Neuronal stem cell (in vitro differentiated cells): ENCODE results near the gene ENPP1.

Experiments used
- DNase-seq: peaks from one replicate; pipeline ENCODE4 v3.0.0-alpha.2; 2013; ENCODE audit warnings: low spot score
- H2AFZ ChIP-seq: one replicate; pipeline ENCODE4 v1.6.1; 2013; ENCODE audit warnings: mild to moderate bottlenecking, low read length, inconsistent platforms
- H2AK5ac ChIP-seq: 2 replicates; pipeline ENCODE4 v1.6.1; 2013; ENCODE audit warnings: low read depth, mild to moderate bottlenecking, inconsistent platforms, low read length, moderate library complexity, mixed read lengths
- H2BK120ac ChIP-seq: 2 replicates; pipeline ENCODE4 v1.6.1; 2013; ENCODE audit warnings: low read depth, mild to moderate bottlenecking, inconsistent platforms, low read length, moderate library complexity, mixed read lengths
- H2BK12ac ChIP-seq: one replicate; pipeline ENCODE4 v1.6.1; 2013; ENCODE audit warnings: low read length, inconsistent platforms
- H2BK15ac ChIP-seq: 2 replicates; pipeline ENCODE4 v1.6.1; 2013; ENCODE audit warnings: mild to moderate bottlenecking, low read length, inconsistent platforms, mixed read lengths
- H2BK5ac ChIP-seq: one replicate; pipeline ENCODE4 v1.6.1; 2013; ENCODE audit warnings: inconsistent platforms, mild to moderate bottlenecking, low read length, moderate library complexity
- H3K14ac ChIP-seq: one replicate; pipeline ENCODE4 v1.6.1; 2013; ENCODE audit warnings: low read length, inconsistent platforms
- H3K18ac ChIP-seq: 2 replicates; pipeline ENCODE4 v1.6.1; 2013; ENCODE audit warnings: low read length, inconsistent platforms
- H3K23ac ChIP-seq: 2 replicates; pipeline ENCODE4 v1.6.1; 2013; ENCODE audit warnings: low read depth, mild to moderate bottlenecking, mixed read lengths, low read length, inconsistent platforms; ENCODE audit not compliant: poor library complexity
- H3K27ac ChIP-seq: replicated peaks from 3 replicates; pipeline ENCODE4 v1.5.1; 2013; ENCODE audit warnings: low read length, inconsistent platforms
- H3K27me3 ChIP-seq, 3 experiments: 2 replicates each; pipeline ENCODE4 v1.6.1; 2013; ENCODE audit warnings: low read length in 3 of 3, mild to moderate bottlenecking in 2 of 3, inconsistent platforms in 1 of 3, low read depth in 1 of 3, mixed read lengths in 1 of 3, moderate library complexity in 1 of 3; ENCODE audit not compliant: control insufficient read depth in 3 of 3, insufficient read depth in 3 of 3
- H3K36me3 ChIP-seq, 2 donors: replicated peaks in 1 of 2; 2 replicates each; pipeline ENCODE4 v1.6.1; 2013; ENCODE audit warnings: low read length in 2 of 2; ENCODE audit not compliant: control insufficient read depth in 2 of 2, insufficient read depth in 2 of 2
- H3K4ac ChIP-seq: 2 replicates; pipeline ENCODE4 v1.6.1; 2013; ENCODE audit warnings: inconsistent platforms, mild to moderate bottlenecking, low read length, moderate library complexity
- H3K4me1 ChIP-seq, 2 donors: 1 replicate in 1 of 2; 2 replicates in 1 of 2; pipeline ENCODE4 v1.6.1; 2013; ENCODE audit warnings: low read length in 2 of 2, low read depth in 1 of 2; ENCODE audit not compliant: control insufficient read depth in 2 of 2, insufficient read depth in 1 of 2
- H3K4me2 ChIP-seq: one replicate; pipeline ENCODE4 v1.6.1; 2013; ENCODE audit warnings: mild to moderate bottlenecking, low read length, inconsistent platforms; ENCODE audit not compliant: insufficient read depth, poor library complexity, severe bottlenecking
- H3K4me3 ChIP-seq, 2 donors: 2 replicates each; pipeline ENCODE4 v1.5.1; 2013; ENCODE audit warnings: low read length in 2 of 2, mild to moderate bottlenecking in 2 of 2, inconsistent platforms in 1 of 2, moderate library complexity in 1 of 2
- H3K79me1 ChIP-seq: one replicate; pipeline ENCODE4 v1.6.1; 2013; ENCODE audit warnings: low read depth, mild to moderate bottlenecking, inconsistent platforms, low read length, moderate library complexity
- H3K9ac ChIP-seq: one replicate; pipeline ENCODE4 v1.6.1; 2013; ENCODE audit warnings: mild to moderate bottlenecking, low read depth, low read length, inconsistent platforms; ENCODE audit not compliant: poor library complexity
- H3K9me3 ChIP-seq, 2 donors: replicated peaks in 1 of 2; 2 replicates each; pipeline versions ENCODE3 to v1.6.1; 2013; ENCODE audit warnings: low read length in 2 of 2, mild to moderate bottlenecking in 2 of 2, inconsistent platforms in 1 of 2, low read depth in 1 of 2, mixed read lengths in 1 of 2, moderate library complexity in 1 of 2; ENCODE audit not compliant: control insufficient read depth in 2 of 2, insufficient read depth in 1 of 2
- H4K8ac ChIP-seq: one replicate; pipeline ENCODE4 v1.6.1; 2013; ENCODE audit warnings: low read depth, mild to moderate bottlenecking, inconsistent platforms, low read length, moderate library complexity
- H4K91ac ChIP-seq: one replicate; pipeline ENCODE4 v1.6.1; 2013; ENCODE audit warnings: low read length, low read depth, mild to moderate bottlenecking, inconsistent platforms; ENCODE audit not compliant: poor library complexity
- WGBS, 2 donors: extraction: QIAGEN DNeasy Blood & Tissue Kit; methylation state at CpG; one replicate each; pipeline ENCODE4 v1.1.7; 2013; ENCODE audit warnings: missing lambda C conversion rate in 2 of 2, mixed read lengths in 1 of 2; ENCODE audit not compliant: insufficient read length in 2 of 2, insufficient replicate concordance in 1 of 2; ENCODE audit errors: extremely low coverage in 2 of 2; 5-methylcytosine and 5-hydroxymethylcytosine counted together

The ENPP1 gene

DNA sequence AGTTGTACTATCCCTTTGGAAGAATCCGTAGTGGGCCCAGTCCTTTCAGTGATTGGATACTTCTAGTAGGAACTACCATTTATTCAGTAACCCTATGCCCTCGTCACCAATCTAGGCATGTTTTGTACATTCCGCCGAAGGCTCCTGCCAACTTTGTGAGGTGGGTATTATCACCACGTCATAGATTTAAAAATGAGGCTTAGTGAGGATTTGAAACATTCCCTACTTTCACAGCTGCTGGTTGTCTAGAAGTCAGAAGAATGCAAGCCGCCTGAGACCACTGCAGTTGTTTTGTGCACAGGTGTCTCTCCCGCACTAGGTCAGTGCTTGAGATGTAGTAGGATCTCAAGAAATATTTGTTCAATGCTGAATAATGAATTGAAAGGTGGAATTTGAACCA, 32.6 kb downstream of the ENPP1 start:
- no peak overlapping the region for H3K18ac ChIP-seq
- no peak overlapping the region for H3K9ac ChIP-seq
- H3K4me1 ChIP-seq: peaks cover 0 to 6% of the 10 kb centered on the region in 2 donors
- H2BK15ac ChIP-seq: no peak overlapping the region
- no peak overlapping the region for H2AFZ ChIP-seq
- no peak overlapping the region for H4K8ac ChIP-seq
- H2AK5ac ChIP-seq: no peak overlapping the region
- no peaks in the 10 kb centered on the region for H3K36me3 ChIP-seq
- H3K4me3 ChIP-seq: no peak overlapping the region
- no peaks in the 10 kb centered on the region for H3K79me1 ChIP-seq
- no CpG with 5 or more reads among the region's 7 CpGs for WGBS, 2 donors
- H3K14ac ChIP-seq: no peak overlapping the region
- no peak overlapping the region for H3K4ac ChIP-seq
- no peak overlapping the region for H3K27ac ChIP-seq
- no peak overlapping the region for H4K91ac ChIP-seq
- no peaks in the 10 kb centered on the region for H3K9me3 ChIP-seq
- peaks cover 0 to 5% (median 0%) of the 10 kb centered on the region in 3 experiments for H3K27me3 ChIP-seq
- H2BK120ac ChIP-seq: no peak overlapping the region
- no peak overlapping the region for H2BK12ac ChIP-seq
- no peak overlapping the region for H2BK5ac ChIP-seq
- no peak overlapping the region for H3K23ac ChIP-seq
- no peak for DNase-seq
- no peak overlapping the region for H3K4me2 ChIP-seq

DNA sequence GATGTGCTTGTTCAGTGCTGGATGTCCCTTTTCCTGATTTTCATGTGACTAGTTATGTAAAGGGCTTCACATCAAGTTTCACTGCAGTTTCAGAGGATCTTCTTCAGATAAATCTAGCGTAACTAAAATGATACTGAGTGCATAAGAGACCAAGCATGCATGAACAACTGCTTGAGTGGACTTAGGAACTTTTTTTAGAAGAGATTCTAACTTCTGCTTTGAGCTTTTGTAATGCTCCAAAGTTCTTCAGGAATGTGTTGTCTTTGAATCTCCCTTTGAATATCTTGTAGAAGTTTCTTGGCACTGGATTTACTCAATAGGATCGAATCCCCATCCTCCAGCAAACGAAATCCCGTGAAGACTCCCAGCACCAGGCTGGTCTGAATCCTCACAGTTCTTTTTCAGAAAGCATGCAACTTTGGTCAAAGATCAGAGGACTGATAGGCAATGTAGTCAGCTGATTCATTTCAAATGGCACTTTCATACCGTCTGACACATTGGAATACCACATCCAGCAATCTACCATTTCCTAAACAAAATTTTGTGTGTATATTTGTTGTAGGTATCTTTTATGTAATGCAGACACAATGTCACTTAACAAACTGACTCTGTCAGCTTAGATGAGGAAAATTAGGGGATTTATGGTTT, 33.2 kb downstream of the ENPP1 start:
- Histone ChIP-seq H3K27me3 (peaks cover 0 to 5% (median 0%) of the 10 kb centered on the region in 3 experiments), H4K91ac (no peak overlapping the region), H2BK5ac (no peak overlapping the region), H2BK15ac (no peak overlapping the region), H3K4me3 (no peak overlapping the region), H2BK120ac (no peak overlapping the region), H3K27ac (no peak overlapping the region), H3K18ac (no peak overlapping the region), H3K36me3 (no peaks in the 10 kb centered on the region), H3K9ac (no peak overlapping the region), H2BK12ac (no peak overlapping the region), H2AFZ (no peak overlapping the region), H3K79me1 (no peaks in the 10 kb centered on the region), H4K8ac (no peak overlapping the region), H3K4me1 (peaks cover 0 to 6% of the 10 kb centered on the region in 2 donors), H2AK5ac (no peak overlapping the region), H3K14ac (no peak overlapping the region), H3K9me3 (no peaks in the 10 kb centered on the region), H3K23ac (no peak overlapping the region), H3K4me2 (no peak overlapping the region), H3K4ac (no peak overlapping the region)
- no CpG with 5 or more reads among the region's 5 CpGs for WGBS, 2 donors
- no peak for DNase-seq

DNA sequence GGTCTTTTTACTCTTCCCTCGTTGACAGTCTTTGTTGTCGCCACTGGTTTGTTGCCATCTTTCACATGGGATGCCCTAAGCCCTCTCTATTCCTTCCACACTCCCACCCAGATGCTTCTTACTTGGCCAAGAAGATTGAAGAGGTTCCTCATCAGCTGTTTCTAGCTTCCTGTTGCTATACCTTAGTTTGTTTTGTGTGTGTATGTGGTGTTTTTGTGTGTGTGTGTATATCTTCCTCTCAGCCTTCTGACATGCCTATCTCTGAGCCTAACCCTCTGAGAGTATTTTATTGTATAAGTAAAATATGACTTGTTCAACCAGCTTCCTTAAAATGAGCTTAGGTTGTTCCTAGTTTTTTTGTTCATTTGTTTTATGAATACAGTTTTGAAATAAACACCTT, 35.9 kb downstream of the ENPP1 start:
- Histone ChIP-seq H3K23ac (no peak overlapping the region), H3K27me3 (peaks cover 0 to 5% (median 0%) of the 10 kb centered on the region in 3 experiments), H4K91ac (no peak overlapping the region), H4K8ac (no peak overlapping the region), H2BK15ac (no peak overlapping the region), H2BK120ac (no peak overlapping the region), H3K14ac (no peak overlapping the region), H3K4ac (no peak overlapping the region), H3K4me3 (no peak overlapping the region), H3K4me2 (no peak overlapping the region), H2AK5ac (no peak overlapping the region), H3K27ac (no peak overlapping the region), H3K9me3 (no peaks in the 10 kb centered on the region), H2BK12ac (no peak overlapping the region), H3K9ac (no peak overlapping the region), H3K79me1 (no peaks in the 10 kb centered on the region), H3K18ac (no peak overlapping the region), H2AFZ (no peak overlapping the region), H2BK5ac (no peak overlapping the region), H3K4me1 (peaks cover 0 to 4% of the 10 kb centered on the region in 2 donors), H3K36me3 (no peaks in the 10 kb centered on the region)
- no peak for DNase-seq
- WGBS, 2 donors: no CpG with 5 or more reads among the region's 2 CpGs

DNA sequence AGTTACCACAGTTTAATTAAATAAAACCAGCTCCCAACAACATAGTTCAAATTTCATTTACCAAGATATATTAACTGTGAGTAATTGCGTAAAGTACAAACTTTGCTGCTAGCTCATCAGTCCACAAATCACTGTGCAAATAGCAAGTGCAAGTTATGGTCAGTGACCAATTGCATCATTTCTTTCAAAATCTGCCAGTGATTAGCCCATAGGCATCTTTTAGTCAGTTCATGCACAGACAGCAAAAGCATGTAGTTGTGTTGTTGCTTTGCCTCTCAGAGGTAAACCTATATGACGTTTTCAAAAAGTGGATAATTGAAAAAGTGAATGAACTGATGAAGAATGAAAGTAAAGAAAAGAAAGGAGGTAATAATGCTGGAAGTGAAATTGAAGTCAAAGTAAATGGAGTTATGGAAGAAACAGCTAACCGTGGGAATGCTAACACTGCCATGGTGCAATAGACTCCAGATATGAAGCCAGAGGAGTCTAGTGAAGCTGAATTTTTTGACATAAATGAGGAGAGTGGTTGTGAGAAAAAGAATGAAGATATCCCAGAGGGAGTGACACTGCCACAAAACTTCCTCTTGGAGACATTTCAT, 36.5 kb downstream of the ENPP1 start:
- Histone ChIP-seq H3K27ac (no peak overlapping the region), H2AK5ac (no peak overlapping the region)
- DNase-seq: no peak

More for the DNA sequence above, 36.5 kb downstream of the ENPP1 start:
- no peak overlapping the region for H3K23ac ChIP-seq
- no peaks in the 10 kb centered on the region for H3K9me3 ChIP-seq
- no peak overlapping the region for H4K91ac ChIP-seq
- H3K79me1 ChIP-seq: no peaks in the 10 kb centered on the region
- H4K8ac ChIP-seq: no peak overlapping the region
- no peak overlapping the region for H2BK12ac ChIP-seq
- no peak overlapping the region for H3K18ac ChIP-seq
- no peaks in the 10 kb centered on the region for H3K36me3 ChIP-seq
- H3K27me3 ChIP-seq: peaks cover 0 to 5% (median 0%) of the 10 kb centered on the region in 3 experiments
- peaks cover 0 to 4% of the 10 kb centered on the region in 2 donors for H3K4me1 ChIP-seq
- no peak overlapping the region for H3K14ac ChIP-seq
- H3K4me2 ChIP-seq: no peak overlapping the region
- H2BK5ac ChIP-seq: no peak overlapping the region
- no CpG with 5 or more reads among the region's 3 CpGs for WGBS, 2 donors
- H3K4me3 ChIP-seq: no peak overlapping the region
- no peak overlapping the region for H2BK15ac ChIP-seq
- no peak overlapping the region for H3K9ac ChIP-seq
- no peak overlapping the region for H2BK120ac ChIP-seq
- H2AFZ ChIP-seq: no peak overlapping the region
- no peak overlapping the region for H3K4ac ChIP-seq
